Panc1 (cell line): ENCODE measurements around the gene BBS9. TPM values are rescaled to one million over a fixed set of nuclear protein-coding genes. Genes with fewer than 3 reads are reported as not detected.

ENCODE experiments used
- ATAC-seq: fragments of 200-7000 bp; cut with Tn5 transposase; 2 replicates; pipeline ENCODE4 v1.9.1; 2020; ENCODE audit warnings: mild to moderate bottlenecking, moderate library complexity
- BruUV-seq: library from RNA; stranded (reverse); fragments of 400-500 nt; replicated peaks from 2 replicates; lab custom pipeline; 2021; lab: Mats Ljungman, UMichigan
- CTCF ChIA-PET: fragments of 300-600 bp; sonication (Branson Sonifier 250); formaldehyde crosslinking; loops from one replicate; lab custom pipeline; 2022; ENCODE audit warnings: antibody characterized with exemption; lab: Charles Lee
- POLR2A ChIA-PET: fragments of 300-600 bp; sonication (Branson Sonifier 250); formaldehyde crosslinking; loops from one replicate; lab custom pipeline; 2022; ENCODE audit warnings: antibody characterized with exemption; lab: Charles Lee
- DNase-seq: peaks from one replicate; pipeline ENCODE4 v3.0.0-alpha.2; 2010; ENCODE audit warnings: low read depth, low spot score
- H3K27ac ChIP-seq: 2 replicates; pipeline ENCODE4 v1.5.1; 2011; ENCODE audit warnings: mild to moderate bottlenecking, low read length, inconsistent platforms
- H3K27me3 ChIP-seq: fragments of 200-500 bp; sonication (Bioruptor generic); 2 replicates; pipeline ENCODE4 v1.6.0; 2014; ENCODE audit warnings: low read length, inconsistent platforms; ENCODE audit not compliant: control insufficient read depth, insufficient read depth
- H3K36me3 ChIP-seq: fragments of 200-500 bp; sonication (Bioruptor generic); 2 replicates; pipeline ENCODE4 v1.5.1; 2014; ENCODE audit warnings: inconsistent platforms, mild to moderate bottlenecking, low read length, moderate library complexity; ENCODE audit not compliant: control insufficient read depth, insufficient read depth
- H3K4me1 ChIP-seq: 2 replicates; pipeline ENCODE4 v1.5.1; 2011; ENCODE audit warnings: inconsistent platforms, mild to moderate bottlenecking, low read length, moderate library complexity; ENCODE audit not compliant: control insufficient read depth, insufficient read depth
- H3K4me3 ChIP-seq, 2 experiments: 2 replicates each; pipeline ENCODE4 v1.5.1; 2011 to 2012; ENCODE audit warnings: low read depth in 2 of 2, low read length in 2 of 2, mild to moderate bottlenecking in 2 of 2, inconsistent platforms in 1 of 2, moderate library complexity in 1 of 2
- H3K9me3 ChIP-seq: fragments of 200-500 bp; sonication (Bioruptor generic); 2 replicates; pipeline ENCODE4 v1.5.1; 2014; ENCODE audit warnings: low read depth, mild to moderate bottlenecking, inconsistent platforms, low read length, moderate library complexity; ENCODE audit not compliant: control insufficient read depth, insufficient read depth
- CTCF ChIP-seq: fragments of 450-650 bp; IDR thresholded peaks from 2 replicates; pipeline ENCODE4 v1.5.1; 2017; ENCODE audit warnings: mild to moderate bottlenecking
- POLR2AphosphoS5 ChIP-seq: IDR thresholded peaks from 2 replicates; pipeline ENCODE4 v1.6.1; 2012; ENCODE audit warnings: mild to moderate bottlenecking, low read depth, low read length, moderate library complexity
- REST ChIP-seq, 2 experiments: IDR thresholded peaks; 2 replicates each; pipeline ENCODE4 v1.6.1; 2011 to 2012; ENCODE audit warnings: low read depth in 2 of 2, control low read depth in 1 of 2, low read length in 1 of 2, mild to moderate bottlenecking in 1 of 2, moderate library complexity in 1 of 2; ENCODE audit not compliant: insufficient read depth in 1 of 2
- SIN3A ChIP-seq: IDR thresholded peaks from 2 replicates; pipeline ENCODE4 v1.6.1; 2012; ENCODE audit warnings: low read depth, mild to moderate bottlenecking, low read length, moderate library complexity, borderline replicate concordance; ENCODE audit not compliant: insufficient read depth
- TCF7L2 ChIP-seq: IDR thresholded peaks from 2 replicates; pipeline ENCODE4 v1.6.1; 2011; ENCODE audit warnings: mild to moderate bottlenecking, low read depth, low read length, inconsistent platforms
- in situ Hi-C: cut with HindIII; loops from 2 replicates; pipeline ENCODE4 v1.10.0; 2016; ENCODE audit warnings: low sequenced_read_pairs, low pct_unique_long_range_greater_than_20kb
- intact Hi-C: fragments of 100-400 bp; cut with micrococcal nuclease; formaldehyde crosslinking; loops from one replicate; pipeline ENCODE4 v1.10.0; 2022; ENCODE audit not compliant: unreplicated experiment
- total RNA-seq: library from RNA; stranded (reverse); gene quantifications from one replicate; pipeline ENCODE4 v1.2.1, GENCODE V29; 2021; ENCODE audit not compliant: unreplicated experiment

BBS9 gene
- total RNA-seq, 1 experiment from 2014 or later: 6.9 TPM

- no TSS peak for BruUV-seq
- Histone ChIP-seq H3K27ac (no peak overlapping the region), H3K27me3 (no peaks in the 10 kb centered on the region; the same call in 1 of the 2 replicates), H3K36me3 (no peaks in the 10 kb centered on the region), H3K9me3 (no peaks in the 10 kb centered on the region), H3K4me1 (no peaks in the 10 kb centered on the region), H3K4me3 (no peak overlapping the region)
- intact Hi-C loops: no loop called here
- ATAC-seq (no peak), DNase-seq (no peak)
- TF ChIP-seq SIN3A (no peak), TCF7L2 (no peak)
- ChIA-PET POLR2A (no interaction called here), CTCF (interaction anchor here (0.7 kb wide), 1 partner anchor 12 kb away, joined by 12 read pairs; no protein-coding TSS in a partner anchor)
- in situ Hi-C loops: no loop called here
These were observed 22.7 kb downstream of the BBS9 start for GRCh38 chr7:33152087-33152486.

- Histone ChIP-seq H3K9me3 (no peaks in the 10 kb centered on the region), H3K27me3 (no peaks in the 10 kb centered on the region), H3K36me3 (no peaks in the 10 kb centered on the region), H3K4me3 (no peak overlapping the region), H3K4me1 (no peaks in the 10 kb centered on the region), H3K27ac (no peak overlapping the region)
- TF ChIP-seq CTCF (no peak), POLR2AphosphoS5 (no peak), SIN3A (no peak), REST (IDR thresholded peaks at IDR 0.05; ENCODE audit: insufficient read depth in 1 of 2, low read depth in 2 of 2, low read length in 1 of 2) (no peak), TCF7L2 (no peak)
- in situ Hi-C loops (no loop called here), intact Hi-C loops (no loop called here)
- DNase-seq: no peak
- CTCF ChIA-PET: no interaction called here
- no TSS peak for BruUV-seq
- ATAC-seq: no peak
- POLR2A ChIA-PET: no interaction called here
These were observed 26.4 kb downstream of the BBS9 start for GRCh38 chr7:33155811-33156210.

GRCh38 chr7:33156441-33156840 lies 27.1 kb downstream of the BBS9 start:
- ATAC-seq (no peak), DNase-seq (no peak)
- in situ Hi-C loops: no loop called here
- no peaks in the 10 kb centered on the region for H3K27me3 ChIP-seq
- H3K9me3 ChIP-seq: no peaks in the 10 kb centered on the region
- CTCF ChIA-PET: no interaction called here
- TF ChIP-seq TCF7L2 (no peak), SIN3A (no peak), CTCF (no peak), REST (IDR thresholded peaks at IDR 0.05; ENCODE audit: insufficient read depth in 1 of 2, low read depth in 2 of 2, low read length in 1 of 2) (no peak), POLR2AphosphoS5 (no peak)
- no peak overlapping the region for H3K27ac ChIP-seq
- BruUV-seq: no TSS peak
- POLR2A ChIA-PET: no interaction called here
- no peaks in the 10 kb centered on the region for H3K4me1 ChIP-seq
- H3K36me3 ChIP-seq: no peaks in the 10 kb centered on the region
- intact Hi-C loops: no loop called here
- H3K4me3 ChIP-seq: no peak overlapping the region
